CD4-positive, alpha-beta T cell treated with Interleukin-17A for 4 hours (primary cell): Measurements from ENCODE around the gene NBEAL2.

Experiments used
- DNase-seq: peaks from one replicate; pipeline ENCODE4 v3.0.0-alpha.2; 2020; ENCODE audit warnings: mixed read lengths

Gene NBEAL2

DNA sequence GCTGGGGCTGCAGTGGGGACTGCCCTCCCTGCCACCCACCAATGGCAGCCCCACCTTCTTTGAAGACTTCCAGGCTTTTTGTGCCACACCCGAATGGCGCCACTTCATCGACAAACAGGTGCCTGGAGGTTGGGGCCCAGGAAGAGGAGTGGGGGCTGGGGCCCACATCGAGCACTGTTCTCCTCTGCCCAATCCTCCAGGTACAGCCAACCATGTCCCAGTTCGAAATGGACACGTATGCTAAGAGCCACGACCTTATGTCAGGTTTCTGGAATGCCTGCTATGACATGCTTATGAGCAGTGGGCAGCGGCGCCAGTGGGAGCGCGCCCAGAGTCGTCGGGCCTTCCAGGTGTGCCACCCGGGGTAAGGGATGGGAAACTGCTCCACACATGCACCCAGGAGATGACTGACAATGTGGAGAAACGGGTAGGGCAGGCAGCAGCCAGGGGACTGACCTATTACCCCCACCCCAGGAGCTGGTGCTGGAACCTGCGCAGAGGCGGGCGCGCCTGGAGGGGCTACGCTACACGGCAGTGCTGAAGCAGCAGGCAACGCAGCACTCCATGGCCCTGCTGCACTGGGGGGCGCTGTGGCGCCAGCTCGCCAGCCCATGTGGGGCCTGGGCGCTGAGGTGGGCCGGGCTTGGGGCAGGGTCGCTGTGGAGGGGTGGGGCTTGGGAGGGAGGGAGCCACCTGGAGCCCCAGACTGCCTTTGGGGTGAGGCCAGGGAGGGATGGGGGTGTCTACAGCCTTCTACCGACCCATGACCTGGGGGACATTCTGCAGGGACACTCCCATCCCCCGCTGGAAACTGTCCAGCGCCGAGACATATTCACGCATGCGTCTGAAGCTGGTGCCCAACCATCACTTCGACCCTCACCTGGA lies 22.9 kb downstream of the NBEAL2 start:
- DNase-seq = no peak

DNA sequence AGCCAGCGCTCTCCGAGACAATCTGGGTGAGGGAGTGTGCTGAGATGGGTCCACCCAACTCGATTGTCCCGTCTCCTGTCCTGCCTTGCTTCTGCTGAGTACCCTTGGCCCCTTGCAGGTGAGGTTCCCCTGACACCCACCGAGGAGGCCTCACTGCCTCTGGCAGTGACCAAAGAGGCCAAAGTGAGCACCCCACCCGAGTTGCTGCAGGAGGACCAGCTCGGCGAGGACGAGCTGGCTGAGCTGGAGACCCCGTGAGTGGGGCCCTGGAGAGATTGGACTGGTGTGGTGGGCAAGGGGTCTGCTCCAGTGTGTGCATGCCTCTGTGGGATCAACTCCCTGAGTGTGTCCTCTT lies 23.6 kb downstream of the NBEAL2 start:
- DNase-seq = no peak

DNA sequence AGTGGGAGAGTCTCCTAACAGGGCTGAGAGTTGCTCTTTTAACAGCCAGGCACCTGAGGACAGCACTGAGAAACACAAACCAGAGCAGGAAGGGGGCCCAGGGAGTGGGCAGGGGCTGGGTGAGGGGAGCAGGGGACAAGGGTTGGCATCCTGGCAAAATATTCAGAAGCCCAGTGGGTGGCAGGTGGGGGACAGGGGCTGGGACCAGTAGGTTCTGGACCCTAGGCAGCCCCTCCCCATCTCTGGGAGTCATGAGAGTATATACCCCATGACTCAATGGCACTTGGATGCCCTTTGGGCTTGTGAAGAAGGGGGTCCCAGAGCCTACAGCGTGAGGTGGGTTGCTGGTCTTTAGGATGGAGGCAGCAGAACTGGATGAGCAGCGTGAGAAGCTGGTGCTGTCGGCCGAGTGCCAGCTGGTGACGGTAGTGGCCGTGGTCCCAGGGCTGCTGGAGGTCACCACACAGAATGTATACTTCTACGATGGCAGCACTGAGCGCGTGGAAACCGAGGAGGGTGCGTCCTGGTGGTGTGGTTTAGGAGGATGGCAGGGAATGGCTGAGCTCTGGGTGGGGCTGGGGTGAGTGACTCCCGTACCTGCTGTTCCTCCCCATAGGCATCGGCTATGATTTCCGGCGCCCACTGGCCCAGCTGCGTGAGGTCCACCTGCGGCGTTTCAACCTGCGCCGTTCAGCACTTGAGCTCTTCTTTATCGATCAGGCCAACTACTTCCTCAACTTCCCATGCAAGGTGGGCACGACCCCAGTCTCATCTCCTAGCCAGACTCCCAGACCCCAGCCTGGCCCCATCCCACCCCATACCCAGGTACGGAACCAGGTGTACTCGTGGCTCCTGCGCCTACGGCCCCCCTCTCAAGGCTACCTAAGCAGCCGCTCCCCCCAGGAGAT lies 24.2 kb downstream of the NBEAL2 start:
- DNase-seq = no peak

DNA sequence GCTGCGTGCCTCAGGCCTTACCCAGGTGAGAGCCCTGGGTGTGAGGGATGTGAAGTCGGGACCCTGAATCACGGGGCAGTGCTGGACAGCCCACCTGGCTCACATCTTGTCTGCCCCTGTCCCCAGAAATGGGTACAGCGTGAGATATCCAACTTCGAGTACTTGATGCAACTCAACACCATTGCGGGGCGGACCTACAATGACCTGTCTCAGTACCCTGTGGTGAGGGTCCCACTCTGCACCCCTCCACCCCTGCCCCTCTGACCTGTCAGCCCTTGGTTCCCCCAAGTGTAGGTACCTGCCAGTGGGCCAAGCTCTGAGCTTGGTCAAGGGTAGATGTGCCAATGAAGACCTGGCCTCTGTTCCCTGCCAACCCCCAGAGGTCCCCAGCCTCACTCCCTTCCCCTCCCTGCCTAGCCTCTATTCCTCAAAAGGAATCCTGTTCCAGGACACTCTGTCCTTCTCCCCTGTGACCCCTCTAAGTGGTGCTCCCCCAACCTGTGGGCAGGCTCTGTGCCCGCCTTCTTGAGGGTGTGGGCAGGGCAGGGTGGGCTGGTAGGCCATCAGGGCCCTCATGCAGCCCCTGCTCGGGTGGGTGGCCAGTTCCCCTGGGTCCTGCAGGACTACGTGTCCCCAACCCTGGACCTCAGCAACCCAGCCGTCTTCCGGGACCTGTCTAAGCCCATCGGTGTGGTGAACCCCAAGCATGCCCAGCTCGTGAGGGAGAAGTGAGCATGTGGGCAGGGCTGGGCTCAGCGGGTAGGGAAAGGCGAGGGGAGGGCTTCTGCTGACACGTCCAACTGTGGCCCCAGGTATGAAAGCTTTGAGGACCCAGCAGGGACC lies 25.1 kb downstream of the NBEAL2 start:
- no peak for DNase-seq

DNA sequence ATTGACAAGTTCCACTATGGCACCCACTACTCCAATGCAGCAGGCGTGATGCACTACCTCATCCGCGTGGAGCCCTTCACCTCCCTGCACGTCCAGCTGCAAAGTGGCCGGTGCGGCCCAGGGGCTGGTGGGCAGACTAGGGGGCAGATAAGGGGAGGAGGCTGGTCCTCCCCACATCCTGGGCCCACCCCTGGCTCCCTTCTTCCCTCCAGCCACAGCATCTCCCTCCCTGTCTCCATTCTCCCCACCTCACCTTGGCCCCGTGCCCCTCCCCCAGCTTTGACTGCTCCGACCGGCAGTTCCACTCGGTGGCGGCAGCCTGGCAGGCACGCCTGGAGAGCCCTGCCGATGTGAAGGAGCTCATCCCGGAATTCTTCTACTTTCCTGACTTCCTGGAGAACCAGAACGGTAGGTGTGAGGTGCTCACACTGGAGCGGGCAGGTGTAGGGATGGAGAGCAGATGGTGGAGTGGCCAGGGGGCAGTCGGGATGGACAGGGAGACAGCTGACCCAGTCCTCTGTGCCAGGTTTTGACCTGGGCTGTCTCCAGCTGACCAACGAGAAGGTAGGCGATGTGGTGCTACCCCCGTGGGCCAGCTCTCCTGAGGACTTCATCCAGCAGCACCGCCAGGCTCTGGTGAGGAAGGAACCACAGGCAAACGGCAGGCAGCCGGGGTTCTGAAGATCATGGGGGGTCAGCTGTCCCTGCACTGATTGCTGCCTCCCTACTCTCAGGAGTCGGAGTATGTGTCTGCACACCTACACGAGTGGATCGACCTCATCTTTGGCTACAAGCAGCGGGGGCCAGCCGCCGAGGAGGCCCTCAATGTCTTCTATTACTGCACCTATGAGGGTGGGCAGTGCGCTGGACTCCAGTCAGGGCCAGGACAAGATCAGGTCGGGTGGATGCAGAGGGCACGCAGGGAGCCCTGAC lies 26.0 kb downstream of the NBEAL2 start:
- peak; percentile 4 for DNase-seq

DNA sequence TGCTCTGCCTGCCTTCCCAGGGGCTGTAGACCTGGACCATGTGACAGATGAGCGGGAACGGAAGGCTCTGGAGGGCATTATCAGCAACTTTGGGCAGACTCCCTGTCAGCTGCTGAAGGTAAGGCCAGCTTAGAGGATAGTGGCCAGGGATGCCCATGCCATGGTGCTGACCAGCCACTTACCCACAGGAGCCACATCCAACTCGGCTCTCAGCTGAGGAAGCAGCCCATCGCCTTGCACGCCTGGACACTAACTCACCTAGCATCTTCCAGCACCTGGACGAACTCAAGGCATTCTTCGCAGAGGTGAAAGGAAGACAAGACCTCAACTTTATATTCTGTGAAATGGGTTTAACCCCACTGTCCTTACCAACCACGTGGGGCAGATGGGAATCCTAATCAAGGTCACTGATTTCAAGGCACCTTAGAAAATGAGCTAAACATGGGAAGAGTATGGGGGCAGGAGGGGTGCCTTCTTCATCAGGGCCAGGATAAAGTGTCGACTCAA lies 26.7 kb downstream of the NBEAL2 start:
- peak; percentile 2 for DNase-seq

DNA sequence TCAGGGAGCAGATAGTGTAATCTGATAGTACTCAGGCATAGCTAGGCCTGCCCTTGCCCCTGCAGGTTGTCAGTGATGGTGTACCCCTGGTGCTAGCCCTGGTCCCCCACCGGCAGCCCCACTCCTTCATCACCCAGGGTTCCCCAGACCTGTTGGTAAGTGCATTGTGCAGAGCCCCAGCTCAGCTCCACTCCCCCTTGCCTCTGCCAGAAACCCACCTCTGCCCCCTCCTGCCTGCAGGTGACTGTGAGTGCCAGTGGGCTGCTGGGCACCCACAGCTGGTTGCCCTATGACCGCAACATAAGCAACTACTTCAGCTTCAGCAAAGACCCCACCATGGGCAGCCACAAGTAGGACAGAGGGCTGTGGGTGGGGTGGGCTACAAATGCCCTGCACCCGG lies 27.5 kb downstream of the NBEAL2 start:
- DNase-seq = peak; percentile 3

DNA sequence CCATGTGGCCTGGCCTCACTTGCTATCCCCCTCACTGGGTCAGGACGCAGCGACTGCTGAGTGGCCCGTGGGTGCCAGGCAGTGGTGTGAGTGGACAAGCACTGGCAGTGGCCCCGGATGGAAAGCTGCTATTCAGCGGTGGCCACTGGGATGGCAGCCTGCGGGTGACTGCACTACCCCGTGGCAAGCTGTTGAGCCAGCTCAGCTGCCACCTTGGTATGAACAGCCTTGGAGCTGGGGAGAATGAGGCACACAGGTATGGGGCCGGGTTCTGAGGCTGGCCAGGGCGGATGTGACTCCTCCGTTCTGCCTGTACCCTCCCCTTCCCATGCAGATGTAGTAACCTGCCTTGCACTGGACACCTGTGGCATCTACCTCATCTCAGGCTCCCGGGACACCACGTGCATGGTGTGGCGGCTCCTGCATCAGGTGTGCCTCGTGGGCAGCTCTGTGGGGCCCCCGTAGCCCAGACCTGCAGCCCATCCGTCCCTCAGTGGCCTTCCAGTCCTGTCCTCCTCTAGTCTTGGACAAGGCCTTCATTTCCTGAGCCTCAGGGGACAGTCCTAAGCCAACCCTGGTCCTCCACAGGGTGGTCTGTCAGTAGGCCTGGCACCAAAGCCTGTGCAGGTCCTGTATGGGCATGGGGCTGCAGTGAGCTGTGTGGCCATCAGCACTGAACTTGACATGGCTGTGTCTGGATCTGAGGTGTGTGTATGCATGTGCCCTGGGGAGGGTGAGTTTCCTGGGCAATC lies 28.2 kb downstream of the NBEAL2 start:
- DNase-seq = peak; percentile 2

DNA sequence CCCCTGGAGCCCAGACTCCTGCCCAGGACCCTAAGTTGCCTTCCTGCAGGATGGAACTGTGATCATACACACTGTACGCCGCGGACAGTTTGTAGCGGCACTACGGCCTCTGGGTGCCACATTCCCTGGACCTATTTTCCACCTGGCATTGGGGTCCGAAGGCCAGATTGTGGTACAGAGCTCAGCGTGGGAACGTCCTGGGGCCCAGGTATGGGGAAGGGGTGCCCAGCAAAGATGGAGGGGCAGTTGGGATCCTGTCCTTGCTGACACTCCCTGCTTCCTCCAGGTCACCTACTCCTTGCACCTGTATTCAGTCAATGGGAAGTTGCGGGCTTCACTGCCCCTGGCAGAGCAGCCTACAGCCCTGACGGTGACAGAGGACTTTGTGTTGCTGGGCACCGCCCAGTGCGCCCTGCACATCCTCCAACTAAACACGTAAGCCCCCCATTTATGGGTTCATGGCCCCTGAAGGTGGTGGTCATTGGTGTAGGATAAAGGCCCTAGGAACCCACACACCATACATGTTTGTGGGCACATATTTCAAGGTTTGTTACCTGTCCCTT lies 28.8 kb downstream of the NBEAL2 start:
- peak; percentile 3 for DNase-seq

DNA sequence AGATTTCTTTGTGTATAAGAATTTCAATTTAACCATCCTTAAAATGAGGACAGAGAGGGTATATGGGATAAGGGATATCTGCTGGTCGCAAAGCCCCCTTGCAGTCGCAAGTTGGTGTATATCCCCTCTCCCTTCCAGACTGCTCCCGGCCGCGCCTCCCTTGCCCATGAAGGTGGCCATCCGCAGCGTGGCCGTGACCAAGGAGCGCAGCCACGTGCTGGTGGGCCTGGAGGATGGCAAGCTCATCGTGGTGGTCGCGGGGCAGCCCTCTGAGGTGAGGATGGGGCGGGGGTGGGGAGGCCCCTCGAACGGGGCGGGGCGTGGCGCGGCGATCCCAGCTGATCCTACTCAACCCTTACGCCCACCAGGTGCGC lies 29.4 kb downstream of the NBEAL2 start:
- DNase-seq = peak; percentile 4

DNA sequence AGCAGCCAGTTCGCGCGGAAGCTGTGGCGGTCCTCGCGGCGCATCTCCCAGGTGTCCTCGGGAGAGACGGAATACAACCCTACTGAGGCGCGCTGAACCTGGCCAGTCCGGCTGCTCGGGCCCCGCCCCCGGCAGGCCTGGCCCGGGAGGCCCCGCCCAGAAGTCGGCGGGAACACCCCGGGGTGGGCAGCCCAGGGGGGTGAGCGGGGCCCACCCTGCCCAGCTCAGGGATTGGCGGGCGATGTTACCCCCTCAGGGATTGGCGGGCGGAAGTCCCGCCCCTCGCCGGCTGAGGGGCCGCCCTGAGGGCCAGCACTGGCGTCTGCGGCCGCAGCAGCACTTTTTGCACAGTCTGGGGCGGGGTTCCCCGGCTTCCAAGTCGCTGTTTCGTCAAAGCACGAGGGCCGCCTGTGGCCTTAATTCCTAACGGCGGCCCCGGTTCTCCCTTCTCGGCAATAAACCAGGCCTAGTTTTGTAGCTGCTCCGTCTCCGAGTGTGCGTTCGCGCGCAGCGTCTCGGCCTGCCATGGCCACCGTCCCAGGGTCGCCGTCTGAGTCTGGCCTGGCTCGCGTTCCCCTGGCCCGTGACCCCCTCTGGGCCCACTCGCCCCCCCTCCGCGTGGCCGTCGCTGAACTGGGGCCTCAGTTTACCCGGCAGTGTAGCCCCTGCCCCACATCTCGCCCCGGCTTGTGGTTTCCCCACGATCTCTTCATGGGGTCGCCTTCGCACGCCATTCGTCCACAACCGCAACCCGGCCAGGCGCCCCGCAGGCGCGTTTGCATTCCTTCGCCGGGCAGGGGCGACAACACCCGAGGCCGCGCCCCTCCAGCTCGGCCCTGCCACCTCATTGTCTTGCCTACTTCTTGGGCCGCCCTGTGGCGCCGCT lies 30.0 kb downstream of the NBEAL2 start:
- DNase-seq = peak; percentile 82

DNA sequence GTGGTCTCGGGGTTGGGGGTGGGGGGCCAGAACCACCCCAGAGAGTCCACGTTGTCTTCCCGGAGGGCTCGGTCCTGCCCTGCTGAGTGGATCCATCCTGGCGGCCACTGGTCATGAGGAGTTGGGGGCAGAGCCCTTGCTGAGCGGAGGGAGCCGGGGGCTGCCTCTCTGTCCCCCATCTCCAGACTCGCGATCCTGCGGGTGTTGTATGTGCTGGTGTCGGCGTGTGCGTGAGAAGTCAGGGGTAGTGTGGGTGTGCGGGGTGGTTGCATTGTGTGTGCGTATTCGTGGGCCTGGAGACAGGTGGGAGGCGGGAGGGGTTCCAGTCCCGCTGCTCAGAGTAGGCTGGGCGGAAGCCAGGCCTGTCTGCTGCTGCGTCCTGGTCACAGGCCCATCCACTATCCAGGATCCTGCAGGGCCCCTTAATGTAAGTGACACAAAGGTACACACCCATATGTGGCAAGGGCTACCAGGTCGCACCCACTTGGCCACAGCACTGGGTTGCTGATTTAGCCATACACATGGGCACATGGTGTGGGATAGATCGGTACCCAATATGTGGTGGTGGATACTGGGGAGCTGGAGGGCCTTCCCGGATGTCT lies 30.7 kb downstream of the NBEAL2 start:
- DNase-seq = no peak

DNA sequence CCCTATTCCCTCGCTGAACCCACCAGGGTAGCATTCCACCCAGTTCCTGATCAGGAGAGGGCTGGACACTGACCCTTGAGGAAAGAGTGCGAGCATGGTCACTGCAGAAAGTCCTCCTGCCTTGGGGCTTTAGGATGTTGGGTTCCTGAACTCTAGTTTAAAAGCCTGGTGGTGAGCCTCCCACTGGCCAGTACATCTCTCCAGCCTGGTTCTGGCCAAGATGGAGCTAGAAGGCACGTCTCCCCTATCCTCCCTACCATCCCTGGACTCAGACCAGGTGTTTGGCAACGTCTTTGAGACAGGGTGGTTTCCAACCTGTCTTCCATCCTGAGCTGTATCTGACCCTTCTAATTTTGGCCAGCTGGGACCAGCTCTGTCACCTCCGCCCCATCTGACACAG lies 31.4 kb downstream of the NBEAL2 start:
- DNase-seq = no peak

DNA sequence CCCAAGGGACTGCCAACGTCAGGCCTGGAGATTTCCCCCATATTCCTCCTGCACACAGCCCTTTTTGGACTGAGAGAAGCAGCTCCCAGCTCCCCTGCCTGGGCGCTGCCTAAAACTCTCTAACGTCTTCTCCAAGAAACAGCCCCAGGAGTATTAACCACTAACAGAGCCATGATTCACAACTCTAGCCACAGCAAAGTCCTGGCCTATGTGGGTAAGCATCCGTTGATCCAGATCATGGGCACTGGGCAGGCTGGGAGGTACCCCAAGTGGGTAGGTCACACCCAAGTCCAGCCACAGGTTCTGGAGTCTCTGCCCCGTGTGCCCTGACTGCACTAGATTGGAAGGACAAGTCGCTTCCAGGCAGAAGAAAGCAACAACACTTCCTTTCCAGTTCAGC lies 31.9 kb downstream of the NBEAL2 start:
- no peak for DNase-seq

DNA sequence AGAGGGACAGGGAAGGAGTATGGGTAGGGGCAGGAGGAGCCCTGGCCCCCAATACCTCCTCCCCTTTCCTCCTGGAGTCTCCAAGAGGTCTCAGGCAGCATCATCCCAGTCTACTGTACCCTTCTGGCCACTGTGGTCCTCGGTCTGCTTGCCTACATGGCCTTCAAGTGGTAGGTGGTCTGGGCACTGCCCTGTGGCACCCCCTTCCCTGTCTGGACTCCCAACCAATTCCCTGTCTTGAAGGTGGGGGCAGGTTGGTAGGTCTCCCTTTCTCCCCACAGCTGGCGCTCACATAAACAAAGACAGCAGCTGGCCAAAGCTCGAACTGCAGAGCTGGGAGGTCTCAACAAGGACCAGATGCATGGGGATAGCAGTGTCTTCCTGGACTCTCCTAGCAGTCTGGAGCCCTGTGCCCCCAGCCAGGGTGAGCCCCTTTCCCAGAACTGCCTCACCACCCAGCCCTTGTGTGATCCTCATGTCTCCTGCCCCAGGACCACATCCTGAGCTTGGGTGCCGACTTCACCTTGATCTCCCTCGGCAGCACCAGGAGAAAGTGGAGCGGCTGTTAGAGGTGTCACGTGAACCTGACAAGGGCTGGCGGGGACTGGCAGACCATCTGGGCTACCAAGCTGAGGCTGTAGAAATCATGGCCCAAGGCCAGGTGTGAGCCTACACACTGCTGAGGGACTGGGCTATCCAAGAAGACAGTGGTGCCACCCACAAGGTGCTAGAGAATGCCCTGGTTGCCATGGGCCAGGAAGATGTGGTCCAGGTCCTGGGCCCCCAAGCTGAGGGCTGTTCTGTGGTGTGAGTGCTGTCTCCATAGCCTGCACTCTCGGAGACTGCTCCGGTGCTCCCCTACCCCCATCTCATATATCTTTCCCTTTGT lies 33.1 kb downstream of the NBEAL2 start:
- no peak for DNase-seq

DNA sequence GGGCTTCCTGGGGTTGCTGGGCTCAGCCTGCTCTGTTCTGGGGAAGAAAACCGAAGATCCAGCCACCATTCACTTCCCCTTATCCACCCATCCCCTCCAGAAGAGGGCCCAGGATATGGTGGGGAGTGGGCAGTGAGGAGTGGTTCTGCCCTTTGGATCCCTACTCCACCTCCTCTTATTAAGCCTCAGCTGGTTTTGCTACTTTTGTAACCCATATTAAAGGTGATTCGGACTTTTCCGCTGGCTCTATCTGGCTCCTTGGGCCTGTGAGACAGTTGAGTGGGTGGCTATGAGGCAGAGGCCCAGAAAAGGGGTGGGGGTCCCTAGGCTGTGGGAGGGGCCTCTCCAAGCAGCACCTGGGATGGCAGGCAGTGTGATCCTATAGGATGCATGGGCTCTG lies 33.8 kb downstream of the NBEAL2 start:
- DNase-seq = no peak

DNA sequence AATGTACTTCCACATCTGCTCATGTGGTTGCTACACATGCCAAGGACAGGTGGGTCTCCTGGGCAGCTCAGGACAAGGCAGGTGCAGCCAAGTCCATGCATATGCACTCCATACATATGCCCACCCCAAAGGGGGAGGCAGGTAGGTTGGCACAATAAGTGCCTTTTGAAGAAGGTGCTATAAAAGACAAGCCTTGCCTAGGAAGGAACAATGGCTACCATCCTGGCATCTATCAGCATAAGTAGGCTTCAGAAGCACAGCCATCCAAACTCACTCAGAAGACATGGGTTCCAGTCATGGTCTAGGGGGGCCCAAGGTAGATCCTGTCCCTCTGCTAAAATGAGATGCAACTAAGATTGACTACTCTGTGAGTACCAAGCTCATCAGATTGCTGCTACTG lies 34.6 kb downstream of the NBEAL2 start:
- no peak for DNase-seq

DNA sequence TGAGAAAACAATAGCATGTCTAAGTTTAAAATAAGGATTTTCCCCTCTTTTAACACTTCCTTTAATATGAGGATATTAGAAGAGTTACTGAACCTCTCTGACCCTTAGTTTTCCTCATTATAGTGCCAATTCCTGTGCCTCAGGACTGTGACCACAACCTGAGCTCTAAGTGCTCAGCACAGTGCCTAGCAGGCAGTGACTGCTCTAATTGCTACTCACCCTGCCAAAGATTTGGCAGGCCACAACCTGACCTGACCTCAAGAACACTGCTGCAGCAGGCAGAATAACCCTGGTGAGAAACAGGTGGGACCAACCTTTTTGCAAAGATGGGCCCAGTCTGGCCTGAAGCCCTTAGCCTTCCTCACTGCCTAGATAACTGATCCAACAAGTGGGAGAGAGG lies 35.7 kb downstream of the NBEAL2 start:
- DNase-seq = no peak
